Endothelial cell of umbilical vein (primary cell): ENCODE measurements around the gene C19orf25. TPM values are rescaled to one million over a fixed set of nuclear protein-coding genes. Genes with fewer than 3 reads are reported as not detected.

Source experiments
- BruUV-seq: library from RNA; stranded (reverse); fragments of 400-500 nt; replicated peaks from 2 replicates; lab custom pipeline; 2021; lab: Mats Ljungman, UMichigan
- CTCF ChIA-PET: fragments of 300-600, 350-600 bp; sonication (Branson Sonifier 250); formaldehyde crosslinking; loops from one replicate; lab custom pipeline; 2021; ENCODE audit warnings: antibody characterized with exemption, inconsistent platforms; lab: Charles Lee
- POLR2A ChIA-PET: fragments of 300-600, 350-600 bp; sonication (Branson Sonifier 250); formaldehyde crosslinking; loops from one replicate; lab custom pipeline; 2021; ENCODE audit warnings: antibody characterized with exemption, inconsistent platforms; lab: Charles Lee
- DNase-seq: peaks from one replicate; pipeline ENCODE4 v3.0.0-alpha.2; 2011; ENCODE audit warnings: low read depth, low spot score
- FAIRE-seq: peaks from 2 replicates; lab custom pipeline; 2011; peaks lifted over from hg19 to GRCh38; lab: Jason Lieb, UNC
- H2AFZ ChIP-seq: 2 replicates; pipeline ENCODE4 v1.6.0; 2012; ENCODE audit warnings: low read depth, low read length, control low read depth, inconsistent platforms
- H3K27ac ChIP-seq: 2 replicates; pipeline ENCODE4 v1.5.1; 2011; ENCODE audit warnings: low read depth, mild to moderate bottlenecking, control low read depth, low read length, moderate library complexity; ENCODE audit not compliant: insufficient read depth
- H3K27me3 ChIP-seq, 2 experiments: 2 replicates each; pipeline versions ENCODE4 v1.6.0 to v1.6.1; 2011; ENCODE audit warnings: low read length in 2 of 2, mixed read lengths in 1 of 2; ENCODE audit not compliant: control insufficient read depth in 2 of 2, insufficient read depth in 2 of 2
- H3K36me3 ChIP-seq, 2 experiments: 2 replicates in 1 of 2; 3 replicates in 1 of 2; pipeline ENCODE4 v1.5.1; 2011; ENCODE audit warnings: low read length in 2 of 2, mild to moderate bottlenecking in 1 of 2, moderate library complexity in 1 of 2; ENCODE audit not compliant: control insufficient read depth in 2 of 2, insufficient read depth in 2 of 2; ENCODE audit errors: extremely low read depth in 1 of 2
- H3K4me1 ChIP-seq: 3 replicates; pipeline ENCODE4 v1.5.1; 2011; ENCODE audit warnings: mild to moderate bottlenecking, low read length; ENCODE audit not compliant: control insufficient read depth, insufficient read depth; ENCODE audit errors: extremely low read depth
- H3K4me2 ChIP-seq: 2 replicates; pipeline ENCODE4 v1.6.1; 2011; ENCODE audit warnings: low read length, control low read depth, mixed read lengths; ENCODE audit not compliant: insufficient read depth
- H3K4me3 ChIP-seq, 3 experiments: fragments of 200-600 bp in 1 of 3; sonication (generic), shearing (Covaris generic) in 1 of 3; replicated peaks in 1 of 3; 2 replicates each; pipeline ENCODE4 v1.5.1; 2011 to 2016; ENCODE audit warnings: control low read depth in 3 of 3, low read length in 3 of 3, mild to moderate bottlenecking in 2 of 3, inconsistent platforms in 1 of 3, low read depth in 1 of 3, moderate library complexity in 1 of 3; ENCODE audit not compliant: insufficient read depth in 1 of 3
- H3K79me2 ChIP-seq: 2 replicates; pipeline ENCODE4 v1.6.0; 2012; ENCODE audit warnings: low read length, inconsistent platforms; ENCODE audit not compliant: control insufficient read depth, insufficient read depth
- H3K9ac ChIP-seq: replicated peaks from 2 replicates; pipeline ENCODE3; 2011; ENCODE audit warnings: low read length, control low read depth; ENCODE audit not compliant: insufficient read depth; ENCODE audit errors: extremely low read depth
- H3K9me1 ChIP-seq: replicated peaks from 3 replicates; pipeline ENCODE4 v1.6.0; 2011; ENCODE audit warnings: mild to moderate bottlenecking, low read length; ENCODE audit not compliant: control insufficient read depth, insufficient read depth; ENCODE audit errors: extremely low read depth
- H3K9me3 ChIP-seq: replicated peaks from 2 replicates; pipeline ENCODE4 v1.5.1; 2012; ENCODE audit warnings: low read length, inconsistent platforms; ENCODE audit not compliant: control insufficient read depth, insufficient read depth
- H4K20me1 ChIP-seq: replicated peaks from 2 replicates; pipeline ENCODE3; 2011; ENCODE audit warnings: mild to moderate bottlenecking, low read length; ENCODE audit not compliant: control insufficient read depth, insufficient read depth; ENCODE audit errors: extremely low read depth
- CTCF ChIP-seq, 2 donors: IDR thresholded peaks; 1 replicate in 1 of 2; 2 replicates in 1 of 2; pipeline ENCODE4 v1.5.1; 2011; ENCODE audit warnings: low read length in 2 of 2, mild to moderate bottlenecking in 2 of 2, moderate library complexity in 2 of 2, control low read depth in 1 of 2, inconsistent platforms in 1 of 2, low read depth in 1 of 2; ENCODE audit not compliant: insufficient read depth in 1 of 2; ENCODE audit errors: extremely low read depth in 1 of 2
- EZH2 ChIP-seq: IDR thresholded peaks from 2 replicates; pipeline ENCODE4 v1.6.1; 2012; ENCODE audit warnings: borderline replicate concordance, low read depth, mild to moderate bottlenecking, moderate library complexity, low read length, inconsistent platforms; ENCODE audit not compliant: severe bottlenecking
- FOS ChIP-seq: IDR thresholded peaks from 2 replicates; pipeline ENCODE4 v1.6.1; 2011; ENCODE audit warnings: mild to moderate bottlenecking, low read length, moderate library complexity, borderline replicate concordance; ENCODE audit not compliant: insufficient read depth
- GATA2 ChIP-seq: IDR thresholded peaks from 2 replicates; pipeline ENCODE4 v1.7.0; 2011; ENCODE audit warnings: low read depth, mild to moderate bottlenecking, moderate library complexity, mixed read lengths, low read length; ENCODE audit not compliant: insufficient read length, insufficient read depth
- JUN ChIP-seq: IDR thresholded peaks from 2 replicates; pipeline ENCODE4 v1.6.1; 2011; ENCODE audit warnings: borderline replicate concordance, low read depth; ENCODE audit not compliant: insufficient read length, insufficient read depth
- MYC ChIP-seq: IDR thresholded peaks from one replicate; pipeline ENCODE4 v1.6.1; 2011; ENCODE audit warnings: mild to moderate bottlenecking, low read depth, low read length
- POLR2A ChIP-seq: IDR thresholded peaks from 2 replicates; pipeline ENCODE4 v1.6.1; 2012; ENCODE audit warnings: low read depth, mild to moderate bottlenecking, control low read depth, low read length
- POLR2AphosphoS5 ChIP-seq: IDR thresholded peaks from 2 replicates; pipeline ENCODE4 v1.6.1; 2012; ENCODE audit warnings: low read depth, mild to moderate bottlenecking, control low read depth, low read length, moderate library complexity; ENCODE audit not compliant: insufficient read depth
- dilution Hi-C: fragments of 300-500 bp; cut with MboI; formaldehyde crosslinking; loops from one replicate; pipeline ENCODE4 v1.15.0; 2019; ENCODE audit warnings: low sequenced_read_pairs; ENCODE audit not compliant: extremely low pct_ligation_motif_present
- intact Hi-C: fragments of 100-400 bp; cut with micrococcal nuclease; formaldehyde crosslinking; loops from one replicate; pipeline ENCODE4 v1.10.0; 2022
- polyA plus RNA-seq, 4 experiments: library from polyadenylated mRNA; depleted of rRNA in 3 of 4; stranded (reverse) in 3 of 4; unstranded in 1 of 4; fragments of >200 nt; gene quantifications; 2 replicates each; pipeline versions ENCODE4 v1.2.1 to v1.2.3, GENCODE V29; 2011 to 2012; ENCODE audit warnings: missing spikeins in 1 of 4
- total RNA-seq: library from RNA; stranded (reverse); gene quantifications from 2 replicates; pipeline ENCODE4 v1.2.3, GENCODE V29; 2021
- TF ChIP-seq, protein P1 (sequence below): IDR thresholded peaks from 2 replicates; pipeline ENCODE4 v1.6.1; 2011; ENCODE audit not compliant: insufficient read depth, insufficient read length

Gene C19orf25
- total and polyA plus RNA-seq, 2 donors (not counting 3 experiments of a cell fraction or from before 2014, with no cell fraction given) = 28.0 to 34.6 TPM

DNA sequence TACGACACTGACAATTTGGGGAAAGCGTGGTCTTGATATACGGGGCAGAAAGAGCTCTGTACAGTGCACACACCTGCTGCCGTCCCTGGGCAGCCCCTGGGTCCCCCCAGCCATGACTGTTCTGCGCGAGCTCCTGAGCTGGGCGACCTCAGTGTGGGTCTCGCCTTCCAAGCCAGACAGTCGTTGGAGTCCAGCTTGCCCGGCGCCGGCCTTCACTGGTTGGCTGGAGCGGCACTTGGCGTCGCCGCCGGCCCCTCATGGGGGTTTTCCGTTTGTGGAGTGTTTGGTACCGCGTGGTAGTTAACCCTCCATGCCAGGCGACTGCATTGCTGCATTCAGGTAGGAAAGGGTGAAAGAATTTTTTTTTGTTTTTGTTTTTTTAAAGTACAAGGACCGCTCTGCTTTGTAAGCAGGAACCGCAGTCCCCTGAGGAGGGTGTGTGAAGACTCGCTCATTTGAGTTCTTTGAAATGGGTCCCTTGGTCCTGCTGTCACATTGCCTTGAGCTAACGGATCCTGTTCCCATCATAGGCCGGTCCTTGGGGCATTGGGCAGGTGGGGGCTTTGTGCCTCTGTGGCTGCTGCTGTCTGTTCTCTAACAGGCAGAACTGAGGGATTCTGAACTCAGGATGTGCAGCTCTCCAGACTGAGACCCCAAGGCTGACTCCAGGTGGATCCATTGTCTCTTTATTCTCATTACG, 51.6 kb downstream of the C19orf25 start:
- no peak overlapping the region for H3K4me2 ChIP-seq
- H4K20me1 ChIP-seq = peaks cover 2% of the 10 kb centered on the region
- H3K27me3 ChIP-seq = no peaks in the 10 kb centered on the region
- peaks cover 16 to 65% of the 10 kb centered on the region in 2 experiments for H3K36me3 ChIP-seq
- TF ChIP-seq, protein P1, sequence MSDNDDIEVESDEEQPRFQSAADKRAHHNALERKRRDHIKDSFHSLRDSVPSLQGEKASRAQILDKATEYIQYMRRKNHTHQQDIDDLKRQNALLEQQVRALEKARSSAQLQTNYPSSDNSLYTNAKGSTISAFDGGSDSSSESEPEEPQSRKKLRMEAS = no peak
- no peak for TF ChIP-seq MYC
- ChIA-PET POLR2A (no interaction called here), CTCF (no interaction called here)
- peaks cover 17% of the 10 kb centered on the region for H3K79me2 ChIP-seq
- no peak for FAIRE-seq
- no peak overlapping the region for H3K27ac ChIP-seq
- DNase-seq = no peak
- no peaks in the 10 kb centered on the region for H3K9me3 ChIP-seq
- H3K4me3 ChIP-seq = no peak overlapping the region
- no peaks in the 10 kb centered on the region for H3K4me1 ChIP-seq
- H3K9me1 ChIP-seq = no peaks in the 10 kb centered on the region
- dilution Hi-C loops = no loop called here
- BruUV-seq = no TSS peak
- intact Hi-C loops = no loop called here
- H3K9ac ChIP-seq = no peak overlapping the region
- H2AFZ ChIP-seq = no peak overlapping the region

GRCh38 chr19:1426736-1427135, 52.3 kb downstream of the C19orf25 start:
- H3K4me1 ChIP-seq = no peaks in the 10 kb centered on the region
- H4K20me1 ChIP-seq = peaks cover 2% of the 10 kb centered on the region
- ChIA-PET POLR2A (no interaction called here), CTCF (no interaction called here)
- DNase-seq = no peak
- H3K9me3 ChIP-seq = no peaks in the 10 kb centered on the region
- no peak overlapping the region for H3K4me2 ChIP-seq
- intact Hi-C loops = no loop called here
- H3K4me3 ChIP-seq = no peak overlapping the region
- no peak for TF ChIP-seq POLR2A
- no peak for TF ChIP-seq POLR2AphosphoS5
- no peak for TF ChIP-seq JUN
- no peak for TF ChIP-seq EZH2
- TF ChIP-seq MYC = no peak
- no peak for TF ChIP-seq FOS
- no peak for TF ChIP-seq CTCF (IDR thresholded peaks at IDR 0.05; ENCODE audit: extremely low read depth in 1 of 2, insufficient read depth in 1 of 2, low read depth in 1 of 2, low read length in 2 of 2)
- TF ChIP-seq GATA2 = no peak
- TF ChIP-seq, protein P1 = no peak
- H3K27me3 ChIP-seq = no peaks in the 10 kb centered on the region
- H3K36me3 ChIP-seq = peaks cover 20 to 65% of the 10 kb centered on the region in 2 experiments
- H3K9me1 ChIP-seq = no peaks in the 10 kb centered on the region
- dilution Hi-C loops = no loop called here
- H3K9ac ChIP-seq = no peak overlapping the region
- no peak overlapping the region for H3K27ac ChIP-seq
- peaks cover 24% of the 10 kb centered on the region for H3K79me2 ChIP-seq
- BruUV-seq = no TSS peak
- no peak overlapping the region for H2AFZ ChIP-seq
- FAIRE-seq = no peak
